ENCODE data around the gene ZNF260.
"Not testable (repeated sequence)": the region's sequence is repeated elsewhere in the genome, so short reads cannot be mapped to it uniquely, and the experiment has no call there.

The ZNF260 gene

DNA sequence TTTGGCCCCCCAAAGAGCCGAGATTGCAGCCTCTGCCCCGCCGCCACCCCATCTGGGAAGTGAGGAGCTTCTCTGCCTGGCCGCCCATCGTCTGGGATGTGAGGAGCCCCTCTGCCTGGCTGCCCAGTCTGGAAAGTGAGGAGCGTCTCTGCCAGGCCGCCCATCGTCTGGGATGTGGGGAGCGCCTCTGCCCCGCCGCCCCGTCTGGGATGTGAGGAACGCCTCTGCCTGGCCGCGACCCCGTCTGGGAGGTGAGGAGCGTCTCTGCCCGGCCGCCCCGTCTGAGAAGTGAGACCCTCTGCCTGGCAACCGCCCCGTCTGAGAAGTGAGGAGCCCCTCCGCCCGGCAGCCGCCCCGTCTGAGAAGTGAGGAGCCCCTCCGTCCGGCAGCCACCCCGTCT is 37.2 kb downstream of the ZNF260 start:
- in situ Hi-C loops (cut with HindIII; ENCODE audit: low sequenced_read_pairs) = not testable (repeated sequence)

DNA sequence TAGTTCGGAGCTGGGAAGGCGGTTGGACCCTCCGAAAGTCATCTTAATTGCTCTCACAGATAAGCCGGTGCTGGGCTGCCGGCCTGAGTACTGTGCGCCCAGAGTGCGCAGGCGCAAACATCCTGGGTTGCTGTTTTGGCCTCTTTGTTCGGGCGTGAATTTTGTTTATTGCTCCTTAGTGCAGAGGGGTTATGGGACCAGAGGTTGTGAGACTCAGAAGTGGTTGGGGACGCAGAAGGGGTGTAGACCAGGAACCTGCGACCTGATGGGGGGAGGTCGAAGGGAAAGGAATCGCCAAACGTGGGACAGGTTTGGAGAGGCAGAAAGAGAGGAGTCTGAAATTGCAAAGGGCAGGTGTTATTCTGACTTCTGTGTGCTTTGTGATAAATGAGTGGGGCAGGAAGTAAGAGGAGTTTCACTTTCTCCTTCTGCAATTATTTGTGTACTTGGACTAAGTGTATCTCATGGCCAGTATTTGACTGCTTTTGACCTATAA is 38.1 kb downstream of the ZNF260 start:
- in situ Hi-C loops (cut with HindIII; ENCODE audit: low sequenced_read_pairs) = no loop called here

- in situ Hi-C loops (cut with HindIII; ENCODE audit: low sequenced_read_pairs) = no loop called here
Observed at GRCh38 chr19:36489118-36489919, 38.8 kb downstream of the ZNF260 start, which contains the start of gene ZNF566. ZNF566 (minus strand) TSS chr19:36489561; CDS start chr19:36476557, 13,004 bp downstream.

DNA sequence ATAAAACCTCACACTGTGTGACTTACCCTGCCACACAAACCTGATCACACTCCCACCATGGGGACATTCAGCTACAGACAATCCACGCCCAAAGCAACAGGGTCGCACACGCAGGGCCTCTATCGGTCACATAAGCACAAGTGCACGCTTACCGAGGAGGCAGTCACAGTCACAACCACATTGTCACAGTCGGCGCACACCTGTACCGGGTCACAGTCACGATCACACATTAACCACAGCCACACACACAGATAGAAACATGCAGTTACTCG is 39.3 kb downstream of the ZNF260 start:
- in situ Hi-C loops (cut with HindIII; ENCODE audit: low sequenced_read_pairs) = no loop called here

DNA sequence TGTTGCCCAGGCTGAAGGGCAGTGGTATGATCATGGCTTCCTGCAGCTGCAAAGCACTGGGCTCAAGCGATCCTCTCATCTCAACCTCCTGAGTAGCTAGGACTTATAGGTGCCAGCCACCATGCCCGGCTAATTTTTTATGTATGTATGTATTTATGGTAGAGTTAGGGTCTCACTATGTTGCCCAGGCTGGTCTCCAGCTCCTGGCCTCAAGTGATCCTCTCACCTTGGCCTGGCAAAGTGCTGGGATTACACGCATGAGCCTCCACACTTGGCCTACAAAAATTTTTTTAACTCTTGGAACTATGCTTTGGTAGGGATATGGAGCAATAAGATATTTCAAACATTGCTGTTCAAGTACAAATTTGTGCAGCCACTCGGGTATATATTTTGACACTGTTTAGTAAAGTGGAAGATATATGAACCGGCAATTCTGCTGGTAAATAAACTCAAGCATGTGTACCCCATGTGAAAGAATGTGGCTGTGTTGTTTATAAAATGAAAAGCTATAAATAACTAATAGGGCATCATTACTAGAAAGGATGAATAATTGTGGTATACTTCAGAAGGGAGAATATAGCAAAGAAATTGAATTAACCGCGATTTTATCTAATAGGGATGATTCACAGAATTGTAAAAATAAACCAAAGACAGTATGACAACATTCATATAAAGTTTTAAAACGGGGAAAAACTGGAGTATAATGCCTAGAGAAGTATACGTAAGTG is 39.8 kb downstream of the ZNF260 start:
- in situ Hi-C loops (cut with HindIII; ENCODE audit: low sequenced_read_pairs) = no loop called here

- in situ Hi-C loops (cut with HindIII; ENCODE audit: low sequenced_read_pairs) = no loop called here
Observed at GRCh38 chr19:36483653-36484052, 44.4 kb downstream of the ZNF260 start.

DNA sequence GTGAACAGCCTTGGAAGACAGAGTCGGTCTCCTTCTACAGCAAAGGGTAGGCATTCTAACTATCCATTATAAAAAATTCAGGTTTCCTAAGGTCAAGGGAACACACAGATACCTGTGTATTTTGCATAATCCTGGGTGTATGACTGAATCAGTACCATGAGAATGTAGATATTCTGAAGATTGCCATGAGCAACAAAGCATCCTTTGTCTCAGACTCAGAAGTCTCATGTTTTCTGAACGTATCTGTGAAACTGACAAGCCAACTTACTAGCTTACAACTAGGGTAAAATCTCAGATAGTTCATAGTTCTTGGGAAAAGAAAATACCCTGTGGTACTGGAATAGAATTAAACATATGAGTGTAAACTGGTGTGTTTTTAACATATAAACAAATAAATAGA is 45.2 kb downstream of the ZNF260 start:
- in situ Hi-C loops (cut with HindIII; ENCODE audit: low sequenced_read_pairs) = no loop called here
